Activated naive CD4-positive, alpha-beta T cell treated with Interleukin-2 at 50 U/mL for 16 hours (primary cell): ENCODE results near the gene RPAP3.
A peak's percentile ranks its signal among the peaks of the same experiment; 100 is the strongest.
"Not testable (repeated sequence)": the region's sequence is repeated elsewhere in the genome, so short reads cannot be mapped to it uniquely, and the experiment has no call there.

Experiments
- DNase-seq: peaks from one replicate; pipeline ENCODE4 v3.0.0-alpha.2; 2020

Gene RPAP3

DNA sequence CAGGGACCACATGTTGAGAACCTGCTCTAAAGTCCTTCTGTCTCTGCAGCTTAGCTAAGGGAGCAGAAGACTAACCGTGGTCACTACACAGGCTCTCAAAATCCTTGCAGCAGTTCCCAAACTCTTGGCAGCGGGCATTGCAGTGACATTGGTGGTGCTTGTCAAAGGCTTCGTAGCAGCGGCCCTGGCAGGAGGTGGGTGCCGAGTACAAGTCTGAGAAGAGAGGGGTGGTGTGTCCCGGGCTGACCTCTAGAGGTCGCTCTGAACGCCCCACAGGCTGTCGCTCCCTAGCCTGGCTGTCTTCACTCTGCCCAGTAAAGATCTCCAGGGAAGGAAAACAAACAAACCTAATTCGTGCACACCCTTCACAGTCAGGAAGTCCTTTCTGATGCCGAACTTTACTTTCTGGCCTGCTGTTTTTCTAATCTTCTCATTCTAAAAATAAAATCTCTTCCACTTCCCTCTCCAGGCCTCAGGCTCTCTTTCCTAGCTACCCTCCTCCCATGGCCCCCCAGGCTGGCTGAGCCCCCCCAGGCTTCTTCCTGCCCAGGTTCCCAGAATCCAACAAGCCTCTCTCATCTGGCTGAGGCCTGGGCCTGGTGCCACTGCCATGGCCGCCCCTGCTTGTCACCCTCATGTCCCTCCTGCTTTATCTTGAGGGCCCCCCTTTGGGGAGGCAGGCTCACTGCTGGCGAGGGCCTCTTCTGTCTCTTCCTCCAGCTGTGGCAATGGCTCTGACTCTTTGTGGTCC is 11.8 kb upstream of the RPAP3 start:
- DNase-seq, result peak; percentile 48

DNA sequence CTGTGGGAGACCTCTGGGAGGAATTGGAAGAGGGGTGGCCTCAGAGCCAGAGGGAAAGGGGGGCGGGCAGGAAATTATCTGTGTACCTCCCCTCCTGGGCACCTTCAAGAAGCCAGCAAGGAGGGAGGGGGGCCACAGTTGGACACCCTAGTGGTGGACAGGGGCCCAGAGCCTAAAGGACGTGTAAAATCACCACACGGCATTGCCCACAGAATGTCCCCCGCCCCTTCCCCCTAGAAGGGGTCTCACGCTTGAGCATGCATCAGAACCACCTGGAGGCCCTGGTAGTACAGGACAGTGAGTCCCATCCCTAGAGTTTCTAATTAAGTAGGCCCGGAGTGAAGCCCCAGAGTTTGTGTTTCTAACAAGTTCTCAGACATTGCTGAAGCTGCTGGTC is 11.2 kb upstream of the RPAP3 start:
- DNase-seq, result no peak

DNA sequence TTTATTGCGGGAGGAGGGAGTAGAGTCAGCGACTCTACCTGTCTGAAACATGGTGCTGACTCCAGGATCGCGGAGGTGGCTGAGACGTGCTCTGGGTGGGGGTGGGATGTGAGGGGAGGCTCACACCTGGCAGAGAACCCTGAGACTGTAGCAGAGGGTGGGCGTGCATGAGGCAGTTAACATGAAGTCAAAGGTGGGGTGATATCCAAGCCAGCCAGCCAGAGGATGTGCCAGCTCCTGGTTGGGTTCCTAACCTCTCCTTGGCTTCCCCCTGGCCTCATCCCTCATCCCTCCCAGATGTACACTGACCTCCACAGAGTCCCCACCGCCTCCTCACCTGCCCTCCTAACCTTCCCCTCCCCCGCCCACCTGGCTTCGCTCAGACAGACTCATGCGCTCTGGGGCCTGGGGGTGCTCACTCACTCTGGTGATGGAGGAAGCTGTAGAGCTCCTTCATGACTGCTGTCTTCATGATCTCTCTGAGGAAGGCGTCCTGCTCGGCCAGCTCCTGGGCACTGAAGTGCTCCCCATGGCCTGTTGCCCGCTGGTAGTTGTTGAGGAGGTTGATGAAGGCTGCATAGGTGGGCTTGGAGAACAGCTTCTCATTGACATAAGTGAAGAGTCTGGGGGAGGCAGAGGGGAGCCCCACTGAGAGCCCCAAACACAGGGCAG is 10.2 kb upstream of the RPAP3 start:
- no peak for DNase-seq

DNA sequence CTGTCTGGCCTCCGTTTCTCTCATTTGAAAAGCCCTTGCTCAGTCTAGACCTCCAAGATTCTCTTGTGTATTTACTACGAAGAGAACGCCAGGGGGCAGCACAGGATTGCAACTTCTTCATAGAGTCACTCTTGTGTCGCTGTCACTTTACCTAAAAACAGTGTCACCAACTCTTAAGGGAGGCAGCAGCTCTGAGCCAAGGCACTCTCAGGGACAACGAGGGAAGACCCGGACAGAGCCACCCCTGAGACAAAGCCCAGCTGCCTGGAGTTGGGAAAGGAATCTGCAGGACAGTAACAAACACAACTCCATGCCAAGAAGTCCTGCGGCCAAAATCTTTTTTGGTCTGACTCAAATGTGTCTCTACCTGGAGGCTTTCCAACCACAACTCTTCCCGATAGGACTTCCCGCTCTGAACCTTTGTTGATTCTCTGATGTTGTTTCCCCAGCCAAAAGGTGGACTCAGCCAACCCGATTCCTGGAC is 9.6 kb upstream of the RPAP3 start:
- DNase-seq, result peak; percentile 77

GRCh38 chr12:47714826-47715386 is 9.1 kb upstream of the RPAP3 start:
- DNase-seq, result no peak

DNA sequence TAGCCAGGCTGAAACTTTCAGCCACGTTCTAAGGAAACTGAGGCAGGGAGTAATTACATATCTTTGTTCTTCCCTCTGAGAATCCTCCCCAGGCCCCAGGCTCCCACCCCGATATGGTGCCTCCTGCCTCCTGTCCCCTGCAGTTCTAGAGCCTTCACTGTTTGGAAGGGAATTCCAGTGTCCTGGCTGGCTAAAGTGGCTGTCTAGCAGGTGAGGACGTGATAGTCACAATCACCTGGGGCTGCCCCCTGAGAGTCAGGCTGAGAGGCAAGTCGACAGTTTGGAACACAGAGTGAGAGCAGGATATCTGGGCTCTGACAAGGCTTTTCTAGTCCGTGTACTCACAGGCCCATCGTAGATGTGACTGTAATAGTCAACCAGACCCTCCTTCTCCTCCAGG is 6.3 kb upstream of the RPAP3 start:
- no peak for DNase-seq

GRCh38 chr12:47711448-47711847 is 5.6 kb upstream of the RPAP3 start:
- no peak for DNase-seq

DNA sequence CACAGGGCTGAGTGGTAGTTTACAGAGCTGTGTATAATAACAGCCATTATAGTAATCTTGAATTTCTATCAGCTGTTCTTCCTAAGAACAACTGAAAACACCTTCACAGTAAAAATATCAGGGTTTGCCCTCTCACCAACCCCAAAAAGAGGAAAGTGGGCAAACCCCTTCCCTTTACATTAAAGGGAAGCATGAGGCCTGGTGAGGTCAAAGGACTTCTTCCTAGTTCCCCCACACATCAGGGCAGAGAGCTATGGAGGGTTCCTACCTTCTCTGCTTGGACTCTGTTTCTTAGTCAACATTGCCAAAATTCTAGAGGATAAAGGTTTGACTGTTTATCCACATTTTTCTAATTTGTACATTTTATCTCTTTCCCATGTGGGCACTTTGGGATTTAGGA is 4.4 kb upstream of the RPAP3 start:
- no peak for DNase-seq

DNA sequence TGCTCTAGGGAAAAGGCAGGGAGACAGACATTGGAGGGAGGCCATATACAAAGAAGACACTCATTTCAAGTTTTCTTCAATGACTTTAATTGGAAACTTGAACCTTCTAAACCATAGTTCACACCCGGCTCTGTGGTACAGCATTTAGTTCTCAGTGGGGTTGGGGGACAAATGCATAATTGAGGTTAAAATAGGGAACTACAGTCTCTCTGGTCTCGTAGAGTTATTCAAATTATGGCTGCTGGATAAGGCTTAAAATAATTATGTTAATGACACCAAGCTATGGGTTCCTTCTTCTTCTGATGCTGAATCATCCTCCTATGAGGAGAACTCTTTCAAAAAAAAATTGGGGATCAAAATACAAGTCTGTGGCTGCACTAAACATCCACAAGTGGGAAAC is 3.8 kb upstream of the RPAP3 start:
- no peak for DNase-seq

GRCh38 chr12:47709237-47709636 is 3.4 kb upstream of the RPAP3 start:
- no peak for DNase-seq

- DNase-seq, result no peak
Observed at GRCh38 chr12:47707905-47708543, 2.2 kb upstream of the RPAP3 start.

DNA sequence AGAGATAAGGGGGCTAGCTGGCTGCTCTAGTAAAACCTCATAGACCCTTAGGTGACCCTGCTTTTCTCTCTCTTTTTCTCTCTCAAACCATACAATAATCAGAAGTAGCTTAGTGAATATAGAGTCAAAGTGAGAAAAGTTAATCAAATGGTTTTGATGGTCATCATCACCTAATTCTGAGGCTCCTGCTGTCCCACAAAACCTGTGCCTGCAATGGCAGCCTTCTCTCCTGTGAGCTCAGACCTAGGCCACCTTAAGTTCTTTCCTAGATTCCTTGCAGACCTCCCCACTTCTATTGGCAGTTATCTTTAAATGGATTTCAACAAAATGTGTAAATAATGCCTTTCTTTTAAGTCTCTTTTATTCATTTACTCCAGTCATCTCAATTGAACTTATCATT is 1.5 kb upstream of the RPAP3 start:
- DNase-seq, result no peak

GRCh38 chr12:47705229-47705565 is 633 bp downstream of the RPAP3 start:
- no peak for DNase-seq

GRCh38 chr12:47704719-47705118 is 1.1 kb downstream of the RPAP3 start:
- DNase-seq, result no peak

DNA sequence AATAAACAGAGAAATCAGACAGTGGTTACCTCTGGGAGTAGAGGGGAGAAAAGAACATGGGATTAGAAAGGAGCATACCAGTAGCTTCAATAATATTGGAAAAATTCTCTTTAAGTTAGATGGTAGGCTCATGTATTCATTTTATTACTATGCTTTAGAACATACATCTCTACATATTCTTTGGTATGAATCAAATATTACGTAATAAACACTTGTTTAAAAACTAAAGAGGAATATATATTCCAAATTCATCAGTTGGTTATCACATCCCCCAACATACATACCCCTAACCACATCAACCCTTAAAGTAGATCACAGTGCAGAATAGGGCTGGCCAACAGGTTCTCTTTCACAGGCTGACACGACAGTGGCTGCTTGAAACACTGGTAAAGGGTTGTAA is 5.6 kb downstream of the RPAP3 start:
- no peak for DNase-seq

GRCh38 chr12:47698631-47699030 is 7.2 kb downstream of the RPAP3 start:
- DNase-seq, result no peak

DNA sequence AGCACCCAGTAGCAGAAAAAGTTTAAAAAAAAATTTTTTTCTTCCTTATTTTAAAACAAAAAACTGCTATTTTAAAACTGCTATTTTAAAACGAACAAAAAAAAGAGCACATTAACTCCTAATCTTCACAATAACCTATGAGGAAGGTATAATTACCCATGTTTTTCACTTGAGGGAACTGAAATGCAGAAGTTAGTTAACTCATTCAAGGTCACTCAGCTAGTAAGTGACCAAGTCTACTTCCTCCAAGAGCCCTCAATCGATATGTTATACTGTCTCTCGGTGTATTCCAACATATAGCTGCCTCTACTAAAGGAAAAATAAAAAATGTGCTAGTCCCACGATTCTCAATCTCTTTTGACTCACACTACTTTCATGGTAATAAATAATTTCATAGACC is 7.8 kb downstream of the RPAP3 start:
- no peak for DNase-seq

DNA sequence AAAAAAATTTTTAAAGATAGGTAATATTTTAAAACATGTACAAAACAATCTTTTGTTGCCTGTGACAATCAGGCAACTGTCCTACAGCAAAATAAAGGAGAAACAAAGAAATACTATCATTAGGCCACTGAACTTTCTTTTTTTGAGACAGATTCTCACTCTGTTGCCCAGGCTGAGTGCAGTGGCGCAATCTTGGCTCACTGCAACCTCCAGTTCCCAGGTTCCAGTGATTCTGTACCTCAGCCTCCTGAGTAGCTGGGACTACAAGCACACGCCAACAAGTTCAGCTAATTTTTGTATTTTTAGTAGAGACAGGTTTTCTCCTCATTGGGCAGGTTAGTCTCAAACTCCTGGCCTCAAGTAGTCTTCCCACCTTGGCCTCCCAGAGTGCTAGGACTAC is 16.6 kb downstream of the RPAP3 start:
- DNase-seq, result no peak

GRCh38 chr12:47687636-47688035 is 18.2 kb downstream of the RPAP3 start:
- DNase-seq, result no peak

DNA sequence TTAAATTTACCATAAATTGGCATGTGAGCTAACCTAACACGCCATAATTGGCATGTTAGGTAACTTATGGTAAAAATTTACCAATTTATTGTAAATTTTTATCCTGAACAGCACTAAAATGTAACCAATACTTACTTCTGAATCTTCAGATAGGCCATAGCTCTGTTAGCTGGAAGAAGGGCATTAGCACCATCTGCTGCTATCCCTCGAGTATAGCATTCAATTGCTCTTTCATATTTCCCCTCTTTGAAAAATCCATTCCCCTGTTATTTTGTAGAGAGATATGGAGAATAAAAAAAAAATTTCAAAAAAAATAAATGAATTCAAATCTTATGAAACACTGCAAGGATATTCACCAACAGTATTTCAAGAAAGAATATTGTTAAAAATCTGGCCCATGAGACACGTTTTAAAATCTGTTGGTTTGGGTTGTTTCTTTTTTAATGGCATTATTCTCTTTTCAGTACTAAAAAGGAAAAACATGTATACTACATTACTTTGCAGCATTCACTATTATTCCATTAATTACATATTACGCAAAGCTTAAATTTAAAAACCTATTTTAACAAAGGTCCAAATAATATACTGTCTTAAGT is 19.1 kb downstream of the RPAP3 start:
- no peak for DNase-seq

DNA sequence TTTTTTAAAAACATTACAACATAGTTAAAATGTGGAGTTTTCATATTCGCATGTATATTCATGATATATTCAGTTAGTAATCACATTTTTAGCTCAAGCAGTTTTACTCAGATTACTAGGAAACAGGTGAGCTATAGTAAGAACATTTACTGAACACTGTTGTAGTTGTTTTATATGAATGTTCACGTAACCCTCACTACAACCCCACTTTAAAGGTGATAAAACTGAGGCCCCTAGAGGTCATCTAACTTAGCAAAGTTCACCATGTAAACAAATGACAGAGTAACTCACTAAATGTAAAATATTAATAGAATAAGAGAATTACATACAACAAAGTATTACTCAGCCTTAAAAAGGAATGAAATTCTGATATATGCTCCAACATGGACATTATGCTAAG is 26.0 kb downstream of the RPAP3 start:
- no peak for DNase-seq

DNA sequence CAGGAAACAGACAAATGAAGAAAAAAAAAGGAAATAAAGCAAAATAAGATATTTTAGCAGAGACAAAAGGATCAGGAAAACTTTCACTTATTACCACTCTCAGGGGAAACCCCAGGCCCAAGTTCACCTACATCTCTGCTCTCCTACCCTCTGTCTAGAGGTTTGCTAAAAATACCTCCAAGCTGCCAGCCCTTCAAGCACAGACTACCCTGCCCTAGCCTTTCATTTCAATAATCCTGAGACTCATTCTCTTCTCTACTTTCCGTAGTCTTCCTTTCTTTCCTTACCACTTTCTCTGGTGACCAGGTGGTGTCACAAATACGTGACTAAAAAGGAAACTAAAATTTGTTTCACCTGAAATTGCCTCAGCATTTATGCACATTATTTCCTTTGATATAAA is 33.8 kb downstream of the RPAP3 start:
- DNase-seq, result no peak

DNA sequence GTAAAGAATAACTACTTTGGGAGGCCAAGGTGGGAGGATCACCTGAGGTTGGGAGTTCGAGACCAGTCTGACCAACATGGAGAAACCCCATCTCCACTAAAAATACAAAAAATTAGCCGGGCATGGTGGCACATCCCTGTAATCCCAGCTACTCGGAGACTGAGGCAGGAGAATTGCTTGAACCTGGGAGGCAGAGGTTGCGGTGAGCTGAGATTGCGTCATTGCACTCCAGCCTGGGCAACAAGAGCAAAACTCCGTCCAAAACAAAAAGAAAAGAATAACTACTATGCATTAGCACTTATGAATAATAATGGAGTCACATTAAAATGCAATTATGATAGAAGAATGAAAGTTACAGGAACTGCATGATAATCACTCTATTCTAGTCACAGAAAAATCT is 37.9 kb downstream of the RPAP3 start:
- not testable (repeated sequence) for DNase-seq
